CD4-positive, alpha-beta T cell treated with Interferon gamma for 1 hour (primary cell): Measurements from ENCODE around the gene LILRB4.
"Not testable (repeated sequence)": the region's sequence is repeated elsewhere in the genome, so short reads cannot be mapped to it uniquely, and the experiment has no call there.

ENCODE experiments used
- DNase-seq: peaks from one replicate; pipeline ENCODE4 v3.0.0-alpha.2; 2020

Gene LILRB4

DNA sequence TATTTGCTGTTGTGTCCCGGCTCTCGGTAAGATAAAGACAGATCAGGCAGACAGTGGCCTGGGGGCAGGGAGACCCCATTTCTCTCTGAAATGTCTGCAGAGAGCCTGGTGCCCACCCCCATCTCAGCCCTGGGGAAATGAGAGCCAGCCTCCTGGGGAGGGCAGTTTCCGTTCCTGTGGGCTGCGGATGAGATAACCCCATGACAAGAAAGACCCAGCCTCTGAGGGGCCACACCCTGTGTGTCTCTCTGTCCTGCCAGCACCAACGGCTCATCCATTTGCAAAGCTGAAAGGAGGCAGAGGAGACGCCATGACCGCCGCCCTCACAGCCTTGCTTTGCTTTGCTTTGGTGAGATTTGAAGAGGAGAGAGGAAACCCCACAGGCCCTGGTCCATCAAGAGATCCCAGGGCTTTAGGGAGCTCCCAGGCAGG lies 33.3 kb downstream of the LILRB4 start:
- DNase-seq = no peak

DNA sequence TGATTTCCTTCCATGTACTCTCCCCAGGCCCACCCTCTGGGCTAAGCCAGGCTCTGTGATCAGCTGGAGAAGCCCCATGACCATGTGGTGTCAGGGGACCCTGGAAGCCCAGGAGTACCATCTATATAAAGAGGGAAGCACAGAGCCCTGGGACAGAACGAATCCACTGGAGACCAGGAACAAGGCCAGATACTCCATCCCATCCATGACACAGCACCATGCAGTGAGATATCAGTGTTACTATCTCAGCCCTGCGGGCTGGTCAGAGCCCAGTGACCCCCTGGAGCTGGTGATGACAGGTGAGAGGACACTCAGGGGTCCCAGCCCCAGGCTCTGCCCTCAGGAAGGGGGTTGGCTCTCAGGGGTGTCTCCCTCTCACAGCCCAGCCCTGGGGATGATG lies 34.0 kb downstream of the LILRB4 start:
- DNase-seq = no peak

DNA sequence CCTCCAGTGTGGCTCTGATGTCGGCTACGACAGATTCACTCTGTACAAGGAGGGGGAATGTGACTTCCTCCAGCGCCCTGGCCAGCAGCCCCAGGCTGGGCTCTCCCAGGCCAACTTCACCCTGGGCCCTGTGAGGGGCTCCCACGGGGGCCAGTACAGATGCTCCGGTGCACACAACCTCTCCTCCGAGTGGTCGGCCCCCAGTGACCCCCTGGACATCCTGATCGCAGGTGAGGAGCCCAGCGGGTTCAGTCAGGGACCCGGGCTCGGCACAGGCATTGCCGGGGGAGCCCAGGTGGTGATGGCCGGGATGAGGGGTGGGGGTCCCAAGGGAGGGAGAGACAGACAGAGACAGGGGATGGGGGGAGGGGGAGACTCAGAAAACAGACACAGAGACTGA lies 34.9 kb downstream of the LILRB4 start:
- not testable (repeated sequence) for DNase-seq

DNA sequence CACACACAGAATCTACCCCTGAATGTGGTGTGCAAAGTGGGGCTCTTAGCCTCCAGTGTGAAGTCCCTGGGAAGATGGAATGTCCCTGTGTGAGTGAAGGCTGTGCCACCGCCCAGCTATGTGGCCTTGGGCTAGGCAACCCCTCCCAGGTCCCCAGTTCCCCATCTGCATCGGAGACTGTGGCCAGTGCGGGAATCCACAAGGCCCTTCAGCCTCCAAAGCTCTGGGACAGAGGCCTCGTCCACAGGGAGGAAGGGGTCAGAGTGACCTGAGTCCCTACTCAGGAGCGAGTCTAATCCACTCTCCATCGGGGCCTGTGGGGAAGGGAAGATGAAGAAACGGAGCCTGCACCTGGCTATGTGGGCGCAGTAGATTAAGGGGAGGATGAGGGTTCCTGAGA lies 42.1 kb downstream of the LILRB4 start:
- no peak for DNase-seq

DNA sequence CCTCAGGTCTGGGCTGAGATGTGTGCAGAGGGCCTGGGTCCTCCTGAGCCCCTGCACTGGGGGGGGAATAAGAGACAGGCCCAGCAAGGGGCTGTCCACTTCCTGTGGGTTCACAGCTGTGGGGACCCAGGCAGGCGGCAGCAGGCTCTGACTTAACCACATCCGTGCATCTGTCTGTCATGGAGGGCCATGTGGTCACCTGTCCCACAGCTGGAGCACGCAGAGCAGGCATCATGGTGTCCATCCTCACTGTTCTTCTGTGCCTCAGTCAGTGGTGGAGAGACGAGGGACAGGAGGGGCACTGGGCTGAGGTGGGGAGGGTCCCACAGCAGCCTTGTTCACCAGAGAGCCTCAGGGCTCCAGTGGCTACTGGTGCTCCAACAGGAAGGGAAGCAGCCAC lies 45.2 kb downstream of the LILRB4 start:
- no peak for DNase-seq

DNA sequence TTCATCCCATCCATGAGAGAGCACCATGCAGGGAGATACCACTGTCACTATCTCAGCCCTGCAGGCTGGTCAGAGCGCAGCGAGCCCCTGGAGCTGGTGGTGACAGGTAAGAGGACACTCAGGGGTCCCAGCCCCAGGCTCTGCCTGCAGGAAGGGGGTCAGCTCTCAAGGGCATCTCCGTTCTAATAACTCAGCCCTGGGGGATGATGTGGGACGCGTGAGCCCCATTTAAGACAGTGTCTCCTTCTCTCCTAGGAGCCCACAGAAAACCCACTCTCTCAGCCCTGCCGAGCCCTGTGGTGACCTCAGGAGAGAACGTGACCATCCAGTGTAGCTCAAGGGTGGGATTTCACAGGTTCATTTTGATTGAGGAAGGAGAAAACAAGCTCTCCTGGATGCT lies 46.0 kb downstream of the LILRB4 start:
- no peak for DNase-seq

DNA sequence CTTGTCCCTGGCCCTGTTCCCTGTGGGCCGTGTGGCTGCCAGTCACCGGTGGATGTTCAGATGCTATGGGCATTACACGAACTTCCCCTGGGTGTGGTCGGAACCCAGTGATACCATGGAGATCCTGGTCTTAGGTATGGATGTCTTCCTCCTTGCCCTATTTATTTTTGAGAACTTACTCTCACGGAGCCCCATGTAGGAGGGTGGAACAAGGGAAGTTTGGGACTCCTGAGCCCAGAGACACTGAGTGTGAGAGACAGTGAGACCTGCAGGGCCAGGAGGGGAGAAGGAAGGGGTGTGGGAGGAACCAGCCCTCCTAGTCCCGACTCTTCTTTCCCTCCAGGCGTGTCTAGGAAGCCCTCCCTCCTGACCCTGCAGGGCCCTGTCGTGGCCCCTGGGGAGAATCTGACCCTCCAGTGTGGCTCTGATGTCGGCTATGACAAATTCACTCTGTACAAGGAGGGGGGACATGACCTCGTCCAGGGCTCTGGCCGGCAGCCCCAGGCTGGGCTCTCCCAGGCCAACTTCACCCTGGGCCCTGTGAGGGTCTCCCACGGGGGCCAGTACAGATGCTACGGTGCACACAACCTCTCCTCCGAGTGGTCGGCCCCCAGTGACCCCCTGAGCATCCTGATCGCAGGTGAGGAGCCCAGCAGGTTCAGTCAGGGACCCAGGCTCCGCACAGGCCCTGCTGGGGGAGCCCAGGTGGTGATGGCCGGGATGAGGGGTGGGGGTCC lies 46.6 kb downstream of the LILRB4 start:
- no peak for DNase-seq

DNA sequence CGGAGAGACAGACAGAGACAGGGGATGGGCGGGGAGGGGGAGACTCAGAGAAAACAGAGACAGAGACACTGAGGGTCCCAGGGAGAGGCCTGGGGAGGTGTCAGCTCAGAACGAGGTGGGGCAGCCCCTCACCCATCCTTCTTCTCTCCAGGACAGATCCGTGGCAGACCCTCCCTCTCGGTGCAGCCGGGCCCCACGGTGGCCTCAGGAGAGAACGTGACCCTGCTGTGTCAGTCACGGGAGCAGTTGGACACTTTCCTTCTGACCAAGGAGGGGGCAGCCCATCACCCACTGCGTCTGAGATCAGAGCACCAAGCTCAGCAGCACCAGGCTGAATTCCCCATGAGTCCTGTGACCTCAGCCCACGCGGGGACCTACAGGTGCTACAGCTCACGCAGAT lies 47.2 kb downstream of the LILRB4 start:
- not testable (repeated sequence) for DNase-seq
